ENCODE data around the gene CDR2. TPM values are rescaled to one million over a fixed set of nuclear protein-coding genes. Genes with fewer than 3 reads are reported as not detected.

Gene CDR2
- total and polyA plus RNA-seq, 2 experiments from 2014 or later = 26.7 to 30.9 TPM

GRCh38 chr16:22366371-22366770, 8.0 kb downstream of the CDR2 start:
- TF ChIP-seq CTCF (IDR thresholded peaks at IDR 0.05; ENCODE audit: poor library complexity) = no peak
- TF ChIP-seq EZH2phosphoT487 (IDR thresholded peaks at IDR 0.05; ENCODE audit: low read depth, severe bottlenecking, unreplicated experiment) = no peak
- no peak for TF ChIP-seq EZH2 (IDR thresholded peaks at IDR 0.05; ENCODE audit: borderline replicate concordance)
- H3K27ac ChIP-seq = no peak overlapping the region
- DNase-seq (ENCODE audit: low spot score) = no peak
- H3K36me3 ChIP-seq (replicated peaks; ENCODE audit: insufficient read depth, low read depth) = peaks cover 3% of the 10 kb centered on the region
- no peaks in the 10 kb centered on the region for H3K9me3 ChIP-seq (ENCODE audit: low read depth)
- 88% methylated on average over 2 of the region's 2 CpGs for WGBS (ENCODE audit: low lambda C conversion rate, missing lambda C conversion rate)
- H2AFZ ChIP-seq = no peak overlapping the region
- H3K79me2 ChIP-seq = peaks cover 98% of the 10 kb centered on the region
- H3K4me1 ChIP-seq (ENCODE audit: insufficient read depth) = peaks cover 27% of the 10 kb centered on the region
- peaks cover 36% of the 10 kb centered on the region for H4K20me1 ChIP-seq (ENCODE audit: insufficient read depth, poor library complexity, severe bottlenecking)
- no peaks in the 10 kb centered on the region for H3K27me3 ChIP-seq
- no peaks in the 10 kb centered on the region for H3K9me2 ChIP-seq (replicated peaks; ENCODE audit: insufficient read depth)
- no peak overlapping the region for H3K4me3 ChIP-seq
- no peak overlapping the region for H3K4me2 ChIP-seq

GRCh38 chr16:22364241-22364640, 10.2 kb downstream of the CDR2 start:
- no peak for DNase-seq (ENCODE audit: low spot score)

GRCh38 chr16:22360963-22361659, 13.3 kb downstream of the CDR2 start:
- H3K9me2 ChIP-seq (replicated peaks; ENCODE audit: insufficient read depth) = no peaks in the 10 kb centered on the region
- DNase-seq (ENCODE audit: low spot score) = no peak
- peaks cover 11% of the 10 kb centered on the region for H4K20me1 ChIP-seq (ENCODE audit: insufficient read depth, poor library complexity, severe bottlenecking)
- H3K27ac ChIP-seq = no peak overlapping the region
- TF ChIP-seq CTCF (IDR thresholded peaks at IDR 0.05; ENCODE audit: poor library complexity) (no peak), EZH2phosphoT487 (IDR thresholded peaks at IDR 0.05; ENCODE audit: low read depth, severe bottlenecking, unreplicated experiment) (no peak), EZH2 (IDR thresholded peaks at IDR 0.05; ENCODE audit: borderline replicate concordance) (no peak)
- H3K4me2 ChIP-seq = no peak overlapping the region
- H3K9me3 ChIP-seq (ENCODE audit: low read depth) = no peaks in the 10 kb centered on the region
- no peaks in the 10 kb centered on the region for H3K4me1 ChIP-seq (ENCODE audit: insufficient read depth)
- 73% methylated on average over 8 of the region's 8 CpGs for WGBS (ENCODE audit: low lambda C conversion rate, missing lambda C conversion rate)
- no peak overlapping the region for H3K4me3 ChIP-seq
- H3K27me3 ChIP-seq = no peaks in the 10 kb centered on the region
- H2AFZ ChIP-seq = no peak overlapping the region
- H3K36me3 ChIP-seq (replicated peaks; ENCODE audit: insufficient read depth, low read depth) = peaks cover 3% of the 10 kb centered on the region
- peaks cover 81% of the 10 kb centered on the region for H3K79me2 ChIP-seq

More at GRCh38 chr16:22364241-22364640, 10.2 kb downstream of the CDR2 start:
- peaks cover 33% of the 10 kb centered on the region for H4K20me1 ChIP-seq (ENCODE audit: insufficient read depth, poor library complexity, severe bottlenecking)
- WGBS (ENCODE audit: low lambda C conversion rate, missing lambda C conversion rate) = 94% methylated on average over 2 of the region's 2 CpGs
- H3K4me2 ChIP-seq = no peak overlapping the region
- peaks cover 91% of the 10 kb centered on the region for H3K79me2 ChIP-seq
- H3K36me3 ChIP-seq (replicated peaks; ENCODE audit: insufficient read depth, low read depth) = peaks cover 3% of the 10 kb centered on the region
- peaks cover 6% of the 10 kb centered on the region for H3K4me1 ChIP-seq (ENCODE audit: insufficient read depth)
- TF ChIP-seq EZH2 (IDR thresholded peaks at IDR 0.05; ENCODE audit: borderline replicate concordance) = no peak
- no peak for TF ChIP-seq CTCF (IDR thresholded peaks at IDR 0.05; ENCODE audit: poor library complexity)
- TF ChIP-seq EZH2phosphoT487 (IDR thresholded peaks at IDR 0.05; ENCODE audit: low read depth, severe bottlenecking, unreplicated experiment) = no peak
- H3K9me3 ChIP-seq (ENCODE audit: low read depth) = no peaks in the 10 kb centered on the region
- H3K4me3 ChIP-seq = no peak overlapping the region
- H3K27me3 ChIP-seq = no peaks in the 10 kb centered on the region
- H2AFZ ChIP-seq = no peak overlapping the region
- no peak overlapping the region for H3K27ac ChIP-seq
- no peaks in the 10 kb centered on the region for H3K9me2 ChIP-seq (replicated peaks; ENCODE audit: insufficient read depth)
